Measurements from ENCODE around the gene ARF3. TPM values are rescaled to one million over a fixed set of nuclear protein-coding genes. Genes with fewer than 3 reads are reported as not detected.

The ARF3 gene
- polyA plus RNA-seq, 1 donor (not counting 4 experiments of a cell fraction or from before 2014, with no cell fraction given), result 236 TPM

- Histone ChIP-seq H3K36me3 (ENCODE audit: control insufficient read depth in 2 of 2, extremely low read depth in 1 of 2, insufficient read depth in 2 of 2, low read length in 2 of 2) (peaks cover 19 to 26% of the 10 kb centered on the region in 2 experiments), H3K4me1 (ENCODE audit: control insufficient read depth, extremely low read depth, insufficient read depth, low read length) (peaks cover 4% of the 10 kb centered on the region), H3K79me2 (ENCODE audit: control insufficient read depth, insufficient read depth, low read length) (no peaks in the 10 kb centered on the region), H3K4me3 (ENCODE audit: control insufficient read depth in 2 of 3, extremely low read depth in 1 of 3, insufficient read depth in 2 of 3, low read depth in 1 of 3, low read length in 3 of 3) (no peak overlapping the region), H2AFZ (ENCODE audit: control insufficient read depth, low read length) (no peak overlapping the region), H3K4me2 (ENCODE audit: control insufficient read depth, extremely low read depth, insufficient read depth, low read depth, low read length) (no peak overlapping the region), H3K27me3 (ENCODE audit: control insufficient read depth, extremely low read depth, insufficient read depth, low read length) (no peaks in the 10 kb centered on the region), H4K20me1 (ENCODE audit: control insufficient read depth, extremely low read depth, insufficient read depth, low read length) (no peaks in the 10 kb centered on the region), H3K9me3 (ENCODE audit: control insufficient read depth, low read depth, low read length) (no peaks in the 10 kb centered on the region), H3K9ac (ENCODE audit: control insufficient read depth, extremely low read depth, insufficient read depth, low read length) (no peak overlapping the region), H3K27ac (ENCODE audit: control insufficient read depth, insufficient read depth, low read length) (no peak overlapping the region), H3K9me1 (ENCODE audit: control insufficient read depth, extremely low read depth, insufficient read depth, low read length) (no peaks in the 10 kb centered on the region)
- FAIRE-seq (no peak), DNase-seq (ENCODE audit: low read depth, low spot score) (no peak)
- dilution Hi-C loops (cut with MboI; ENCODE audit: extremely low pct_ligation_motif_present, low sequenced_read_pairs), result no loop called here
- TF ChIP-seq, protein P1, sequence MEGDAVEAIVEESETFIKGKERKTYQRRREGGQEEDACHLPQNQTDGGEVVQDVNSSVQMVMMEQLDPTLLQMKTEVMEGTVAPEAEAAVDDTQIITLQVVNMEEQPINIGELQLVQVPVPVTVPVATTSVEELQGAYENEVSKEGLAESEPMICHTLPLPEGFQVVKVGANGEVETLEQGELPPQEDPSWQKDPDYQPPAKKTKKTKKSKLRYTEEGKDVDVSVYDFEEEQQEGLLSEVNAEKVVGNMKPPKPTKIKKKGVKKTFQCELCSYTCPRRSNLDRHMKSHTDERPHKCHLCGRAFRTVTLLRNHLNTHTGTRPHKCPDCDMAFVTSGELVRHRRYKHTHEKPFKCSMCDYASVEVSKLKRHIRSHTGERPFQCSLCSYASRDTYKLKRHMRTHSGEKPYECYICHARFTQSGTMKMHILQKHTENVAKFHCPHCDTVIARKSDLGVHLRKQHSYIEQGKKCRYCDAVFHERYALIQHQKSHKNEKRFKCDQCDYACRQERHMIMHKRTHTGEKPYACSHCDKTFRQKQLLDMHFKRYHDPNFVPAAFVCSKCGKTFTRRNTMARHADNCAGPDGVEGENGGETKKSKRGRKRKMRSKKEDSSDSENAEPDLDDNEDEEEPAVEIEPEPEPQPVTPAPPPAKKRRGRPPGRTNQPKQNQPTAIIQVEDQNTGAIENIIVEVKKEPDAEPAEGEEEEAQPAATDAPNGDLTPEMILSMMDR (optimal IDR thresholded peaks at IDR 0.05 in 1 of 3, IDR thresholded peaks at IDR 0.05 in 1 of 3, conservative IDR thresholded peaks at IDR 0.05 in 1 of 3; ENCODE audit: extremely low read depth in 1 of 3, insufficient read depth in 2 of 3, low read length in 3 of 3), result no peak
- no peak for TF ChIP-seq EZH2 (IDR thresholded peaks at IDR 0.05; ENCODE audit: low read length)
Observed at GRCh38 chr12:48923117-48923516, 34.2 kb downstream of the ARF3 start.

- no peak overlapping the region for H3K4me3 ChIP-seq (ENCODE audit: control insufficient read depth in 2 of 3, extremely low read depth in 1 of 3, insufficient read depth in 2 of 3, low read depth in 1 of 3, low read length in 3 of 3)
- H3K27ac ChIP-seq (ENCODE audit: control insufficient read depth, insufficient read depth, low read length), result no peak overlapping the region
- no peaks in the 10 kb centered on the region for H3K9me1 ChIP-seq (ENCODE audit: control insufficient read depth, extremely low read depth, insufficient read depth, low read length)
- no peaks in the 10 kb centered on the region for H3K27me3 ChIP-seq (ENCODE audit: control insufficient read depth, extremely low read depth, insufficient read depth, low read length)
- no peak for DNase-seq (ENCODE audit: low read depth, low spot score)
- FAIRE-seq, result no peak
- H3K36me3 ChIP-seq (ENCODE audit: control insufficient read depth in 2 of 2, extremely low read depth in 1 of 2, insufficient read depth in 2 of 2, low read length in 2 of 2), result peaks cover 6 to 13% of the 10 kb centered on the region in 2 experiments
- H3K79me2 ChIP-seq (ENCODE audit: control insufficient read depth, insufficient read depth, low read length), result no peaks in the 10 kb centered on the region
- dilution Hi-C loops (cut with MboI; ENCODE audit: extremely low pct_ligation_motif_present, low sequenced_read_pairs), result no loop called here
- no peak overlapping the region for H3K4me2 ChIP-seq (ENCODE audit: control insufficient read depth, extremely low read depth, insufficient read depth, low read depth, low read length)
- no peaks in the 10 kb centered on the region for H3K9me3 ChIP-seq (ENCODE audit: control insufficient read depth, low read depth, low read length)
- H2AFZ ChIP-seq (ENCODE audit: control insufficient read depth, low read length), result no peak overlapping the region
- no peak overlapping the region for H3K9ac ChIP-seq (ENCODE audit: control insufficient read depth, extremely low read depth, insufficient read depth, low read length)
- H3K4me1 ChIP-seq (ENCODE audit: control insufficient read depth, extremely low read depth, insufficient read depth, low read length), result peaks cover 3% of the 10 kb centered on the region
- no peaks in the 10 kb centered on the region for H4K20me1 ChIP-seq (ENCODE audit: control insufficient read depth, extremely low read depth, insufficient read depth, low read length)
- TF ChIP-seq, protein P1 (optimal IDR thresholded peaks at IDR 0.05 in 1 of 3, IDR thresholded peaks at IDR 0.05 in 1 of 3, conservative IDR thresholded peaks at IDR 0.05 in 1 of 3; ENCODE audit: extremely low read depth in 1 of 3, insufficient read depth in 2 of 3, low read length in 3 of 3), result no peak
- no peak for TF ChIP-seq EZH2 (IDR thresholded peaks at IDR 0.05; ENCODE audit: low read length)
Observed at GRCh38 chr12:48917857-48918537, 39.3 kb downstream of the ARF3 start.
